Liver (tissue), 9 donors: ENCODE data around the gene SCNN1A. TPM values are rescaled to one million over a fixed set of nuclear protein-coding genes. Genes with fewer than 3 reads are reported as not detected.

ENCODE experiments used
- DNase-seq: peaks from one replicate; pipeline ENCODE4 v3.0.0-alpha.2; 2017; ENCODE audit warnings: low spot score
- H3K27ac ChIP-seq, 2 donors: one replicate each; pipeline ENCODE4 v1.7.0; 2013; ENCODE audit warnings: inconsistent platforms in 2 of 2, low read length in 2 of 2, control low read depth in 1 of 2, low read depth in 1 of 2, mild to moderate bottlenecking in 1 of 2
- H3K27me3 ChIP-seq, 4 donors: one replicate each; pipeline versions ENCODE4 v1.6.1 to v1.7.0; 2013; ENCODE audit warnings: low read length in 3 of 4, inconsistent platforms in 1 of 4, mild to moderate bottlenecking in 1 of 4, moderate library complexity in 1 of 4; ENCODE audit not compliant: control insufficient read depth in 4 of 4, insufficient read depth in 4 of 4
- H3K36me3 ChIP-seq, 4 donors: one replicate each; pipeline versions ENCODE4 v1.6.1 to v1.7.0; 2013; ENCODE audit warnings: low read length in 3 of 4, mild to moderate bottlenecking in 3 of 4, low read depth in 1 of 4, moderate library complexity in 1 of 4; ENCODE audit not compliant: control insufficient read depth in 4 of 4, insufficient read depth in 3 of 4
- H3K4me1 ChIP-seq, 4 donors: one replicate each; pipeline versions ENCODE4 v1.6.1 to v1.7.0; 2013; ENCODE audit warnings: low read length in 3 of 4, mild to moderate bottlenecking in 3 of 4, moderate library complexity in 1 of 4; ENCODE audit not compliant: control insufficient read depth in 4 of 4, insufficient read depth in 4 of 4
- H3K4me3 ChIP-seq, 3 donors: one replicate each; pipeline versions ENCODE4 v1.6.1 to v1.7.0; 2013; ENCODE audit warnings: low read length in 3 of 3, control low read depth in 1 of 3, low read depth in 1 of 3, mild to moderate bottlenecking in 1 of 3
- H3K9ac ChIP-seq, 2 donors: one replicate each; pipeline ENCODE4 v1.7.0; 2013; ENCODE audit warnings: low read length in 2 of 2, mild to moderate bottlenecking in 2 of 2, moderate library complexity in 2 of 2, control low read depth in 1 of 2, low read depth in 1 of 2
- H3K9me3 ChIP-seq, 4 donors: one replicate each; pipeline versions ENCODE4 v1.6.1 to v1.7.0; 2013; ENCODE audit warnings: low read length in 3 of 4; ENCODE audit not compliant: control insufficient read depth in 4 of 4
- ATF3 ChIP-seq: IDR thresholded peaks from 2 replicates; pipeline ENCODE4 v1.6.1; 2016; ENCODE audit warnings: antibody characterized with exemption
- FOXA1 ChIP-seq: IDR thresholded peaks from 2 replicates; pipeline ENCODE4 v1.6.1; 2016; ENCODE audit warnings: antibody characterized with exemption
- FOXA2 ChIP-seq: IDR thresholded peaks from 2 replicates; pipeline ENCODE4 v1.6.1; 2016; ENCODE audit warnings: antibody characterized with exemption
- GABPA ChIP-seq, 2 donors: IDR thresholded peaks in 1 of 2; conservative IDR thresholded peaks in 1 of 2; 2 replicates each; pipeline ENCODE4 v1.6.1; 2016; ENCODE audit warnings: antibody characterized with exemption in 2 of 2, mild to moderate bottlenecking in 1 of 2, moderate library complexity in 1 of 2
- HNF4A ChIP-seq, 2 donors: conservative IDR thresholded peaks; 2 replicates each; pipeline ENCODE4 v1.6.1; 2016; ENCODE audit warnings: antibody characterized with exemption in 2 of 2, mild to moderate bottlenecking in 2 of 2
- HNF4G ChIP-seq: IDR thresholded peaks from 2 replicates; pipeline ENCODE4 v1.6.1; 2016; ENCODE audit warnings: antibody characterized with exemption
- JUND ChIP-seq, 2 donors: IDR thresholded peaks; 2 replicates each; pipeline ENCODE4 v1.6.1; 2016; ENCODE audit warnings: antibody characterized with exemption in 2 of 2
- NR2F2 ChIP-seq: IDR thresholded peaks from 2 replicates; pipeline ENCODE4 v1.6.1; 2016; ENCODE audit warnings: antibody characterized with exemption
- RAD21 ChIP-seq, 2 donors: IDR thresholded peaks; 2 replicates each; pipeline ENCODE4 v1.6.1; 2016; ENCODE audit warnings: antibody characterized with exemption in 2 of 2, mild to moderate bottlenecking in 2 of 2
- RXRA ChIP-seq, 2 donors: IDR thresholded peaks; 2 replicates each; pipeline ENCODE4 v1.6.1; 2017 to 2018; ENCODE audit warnings: antibody characterized with exemption in 2 of 2, mild to moderate bottlenecking in 1 of 2
- SP1 ChIP-seq: IDR thresholded peaks from 2 replicates; pipeline ENCODE4 v1.6.1; 2018; ENCODE audit warnings: antibody characterized with exemption, mild to moderate bottlenecking
- TAF1 ChIP-seq: conservative IDR thresholded peaks from 2 replicates; pipeline ENCODE4 v1.6.1; 2016; ENCODE audit warnings: antibody characterized with exemption, mild to moderate bottlenecking
- YY1 ChIP-seq: IDR thresholded peaks from 2 replicates; pipeline ENCODE4 v1.6.1; 2016; ENCODE audit warnings: antibody characterized with exemption, mild to moderate bottlenecking
- WGBS: extraction: QIAGEN DNeasy Blood & Tissue Kit; methylation state at CpG from one replicate; pipeline ENCODE4 v1.1.7; 2013; 5-methylcytosine and 5-hydroxymethylcytosine counted together
- polyA plus RNA-seq, 2 donors: library from polyadenylated mRNA; stranded (reverse) in 1 of 2; unstranded in 1 of 2; fragments of 200-250 nt in 1 of 2; fragments of >200 nt in 1 of 2; fragmentation: Nextera tagmentation in 1 of 2; extraction: Ambion mirVana in 1 of 2; gene quantifications; one replicate each; pipeline versions ENCODE4 v1.2.1 to v1.2.3, GENCODE V29; 2013 to 2015
- total RNA-seq, 2 donors: library from RNA; depleted of rRNA; stranded (reverse); fragments of >200 nt; gene quantifications; one replicate each; pipeline ENCODE4 v1.2.3, GENCODE V29; 2014
- TF ChIP-seq, protein P1 (sequence below): IDR thresholded peaks from 2 replicates; pipeline ENCODE4 v1.6.1; 2016; ENCODE audit warnings: antibody characterized with exemption
- TF ChIP-seq, protein P2 (sequence below): IDR thresholded peaks from 2 replicates; pipeline ENCODE4 v1.6.1; 2016; ENCODE audit warnings: antibody characterized with exemption
- TF ChIP-seq, protein P3 (sequence below): IDR thresholded peaks from 2 replicates; pipeline ENCODE4 v1.6.1; 2016; ENCODE audit warnings: antibody characterized with exemption, mild to moderate bottlenecking
- donor health status: healthy.
- donor health status: healthy.
- donor health status: healthy.
- donor health status: healthy.
- donor health status: healthy.

The SCNN1A gene
- total and polyA plus RNA-seq, 4 donors, result 0.47 to 7.7 (median 2.9) TPM

- no peak overlapping the region for H3K4me3 ChIP-seq
- WGBS, result 95% methylated on average over 21 of the region's 21 CpGs
- H3K27ac ChIP-seq, result no peak overlapping the region
- no peak for DNase-seq
- H3K9ac ChIP-seq, result no peak overlapping the region
- no peaks in the 10 kb centered on the region for H3K27me3 ChIP-seq
- no peak for TF ChIP-seq FOXA1
- H3K9me3 ChIP-seq, result no peaks in the 10 kb centered on the region
- peaks cover 0 to 11% (median 2%) of the 10 kb centered on the region in 4 donors for H3K4me1 ChIP-seq
- H3K36me3 ChIP-seq, result peaks cover 0 to 2% (median 0%) of the 10 kb centered on the region in 4 donors
Observed at GRCh38 chr12:6316921-6317692, 58.3 kb downstream of the SCNN1A start.

- DNase-seq, result no peak
- Histone ChIP-seq H3K36me3 (peaks cover 0 to 2% (median 0%) of the 10 kb centered on the region in 4 donors), H3K27me3 (no peaks in the 10 kb centered on the region), H3K9ac (no peak overlapping the region), H3K27ac (no peak overlapping the region), H3K9me3 (no peaks in the 10 kb centered on the region), H3K4me3 (no peak overlapping the region), H3K4me1 (peaks cover 0 to 11% (median 2%) of the 10 kb centered on the region in 4 donors)
- TF ChIP-seq HNF4A (conservative IDR thresholded peaks at IDR 0.05), result no peak
- 96% methylated on average over 17 of the region's 17 CpGs for WGBS
Observed at GRCh38 chr12:6315704-6316597, 59.4 kb downstream of the SCNN1A start.

- H3K36me3 ChIP-seq, result peaks cover 0 to 2% (median 0%) of the 10 kb centered on the region in 4 donors
- H3K4me3 ChIP-seq, result no peak overlapping the region
- no peak overlapping the region for H3K9ac ChIP-seq
- H3K27me3 ChIP-seq, result no peaks in the 10 kb centered on the region
- no peak overlapping the region for H3K27ac ChIP-seq
- TF ChIP-seq RAD21 (IDR thresholded peaks at IDR 0.05), result no peak
- TF ChIP-seq YY1, result no peak
- no peak for TF ChIP-seq FOXA1
- no peak for TF ChIP-seq JUND (IDR thresholded peaks at IDR 0.05)
- TF ChIP-seq GABPA (IDR thresholded peaks at IDR 0.05 in 1 of 2, conservative IDR thresholded peaks at IDR 0.05 in 1 of 2), result no peak
- TF ChIP-seq, protein P1, sequence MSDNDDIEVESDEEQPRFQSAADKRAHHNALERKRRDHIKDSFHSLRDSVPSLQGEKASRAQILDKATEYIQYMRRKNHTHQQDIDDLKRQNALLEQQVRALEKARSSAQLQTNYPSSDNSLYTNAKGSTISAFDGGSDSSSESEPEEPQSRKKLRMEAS, result no peak
- H3K4me1 ChIP-seq, result peaks cover 0 to 19% (median 5%) of the 10 kb centered on the region in 4 donors
- no peaks in the 10 kb centered on the region for H3K9me3 ChIP-seq
- WGBS, result 93% methylated on average over 6 of the region's 6 CpGs
- no peak for DNase-seq
Observed at GRCh38 chr12:6315184-6315583, 60.2 kb downstream of the SCNN1A start.

GRCh38 chr12:6314776-6315175 lies 60.6 kb downstream of the SCNN1A start:
- no peaks in the 10 kb centered on the region for H3K9me3 ChIP-seq
- TF ChIP-seq RAD21 (IDR thresholded peaks at IDR 0.05) (no peak), SP1 (no peak), FOXA1 (no peak), HNF4G (no peak), FOXA2 (no peak), RXRA (IDR thresholded peaks at IDR 0.05) (no peak), NR2F2 (no peak), TAF1 (no peak), ATF3 (no peak)
- TF ChIP-seq, protein P2, sequence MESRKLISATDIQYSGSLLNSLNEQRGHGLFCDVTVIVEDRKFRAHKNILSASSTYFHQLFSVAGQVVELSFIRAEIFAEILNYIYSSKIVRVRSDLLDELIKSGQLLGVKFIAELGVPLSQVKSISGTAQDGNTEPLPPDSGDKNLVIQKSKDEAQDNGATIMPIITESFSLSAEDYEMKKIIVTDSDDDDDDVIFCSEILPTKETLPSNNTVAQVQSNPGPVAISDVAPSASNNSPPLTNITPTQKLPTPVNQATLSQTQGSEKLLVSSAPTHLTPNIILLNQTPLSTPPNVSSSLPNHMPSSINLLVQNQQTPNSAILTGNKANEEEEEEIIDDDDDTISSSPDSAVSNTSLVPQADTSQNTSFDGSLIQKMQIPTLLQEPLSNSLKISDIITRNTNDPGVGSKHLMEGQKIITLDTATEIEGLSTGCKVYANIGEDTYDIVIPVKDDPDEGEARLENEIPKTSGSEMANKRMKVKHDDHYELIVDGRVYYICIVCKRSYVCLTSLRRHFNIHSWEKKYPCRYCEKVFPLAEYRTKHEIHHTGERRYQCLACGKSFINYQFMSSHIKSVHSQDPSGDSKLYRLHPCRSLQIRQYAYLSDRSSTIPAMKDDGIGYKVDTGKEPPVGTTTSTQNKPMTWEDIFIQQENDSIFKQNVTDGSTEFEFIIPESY, result no peak
- TF ChIP-seq, protein P3, sequence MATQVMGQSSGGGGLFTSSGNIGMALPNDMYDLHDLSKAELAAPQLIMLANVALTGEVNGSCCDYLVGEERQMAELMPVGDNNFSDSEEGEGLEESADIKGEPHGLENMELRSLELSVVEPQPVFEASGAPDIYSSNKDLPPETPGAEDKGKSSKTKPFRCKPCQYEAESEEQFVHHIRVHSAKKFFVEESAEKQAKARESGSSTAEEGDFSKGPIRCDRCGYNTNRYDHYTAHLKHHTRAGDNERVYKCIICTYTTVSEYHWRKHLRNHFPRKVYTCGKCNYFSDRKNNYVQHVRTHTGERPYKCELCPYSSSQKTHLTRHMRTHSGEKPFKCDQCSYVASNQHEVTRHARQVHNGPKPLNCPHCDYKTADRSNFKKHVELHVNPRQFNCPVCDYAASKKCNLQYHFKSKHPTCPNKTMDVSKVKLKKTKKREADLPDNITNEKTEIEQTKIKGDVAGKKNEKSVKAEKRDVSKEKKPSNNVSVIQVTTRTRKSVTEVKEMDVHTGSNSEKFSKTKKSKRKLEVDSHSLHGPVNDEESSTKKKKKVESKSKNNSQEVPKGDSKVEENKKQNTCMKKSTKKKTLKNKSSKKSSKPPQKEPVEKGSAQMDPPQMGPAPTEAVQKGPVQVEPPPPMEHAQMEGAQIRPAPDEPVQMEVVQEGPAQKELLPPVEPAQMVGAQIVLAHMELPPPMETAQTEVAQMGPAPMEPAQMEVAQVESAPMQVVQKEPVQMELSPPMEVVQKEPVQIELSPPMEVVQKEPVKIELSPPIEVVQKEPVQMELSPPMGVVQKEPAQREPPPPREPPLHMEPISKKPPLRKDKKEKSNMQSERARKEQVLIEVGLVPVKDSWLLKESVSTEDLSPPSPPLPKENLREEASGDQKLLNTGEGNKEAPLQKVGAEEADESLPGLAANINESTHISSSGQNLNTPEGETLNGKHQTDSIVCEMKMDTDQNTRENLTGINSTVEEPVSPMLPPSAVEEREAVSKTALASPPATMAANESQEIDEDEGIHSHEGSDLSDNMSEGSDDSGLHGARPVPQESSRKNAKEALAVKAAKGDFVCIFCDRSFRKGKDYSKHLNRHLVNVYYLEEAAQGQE, result no peak
- TF ChIP-seq, protein P1, result no peak
- no peak overlapping the region for H3K9ac ChIP-seq
- 93% methylated on average over 9 of the region's 9 CpGs for WGBS
- no peaks in the 10 kb centered on the region for H3K27me3 ChIP-seq
- no peaks in the 10 kb centered on the region for H3K36me3 ChIP-seq
- H3K4me3 ChIP-seq, result no peak overlapping the region
- no peak for DNase-seq
- H3K4me1 ChIP-seq, result peaks cover 3 to 23% (median 6%) of the 10 kb centered on the region in 4 donors
- no peak overlapping the region for H3K27ac ChIP-seq
